ENCODE measurements around the gene BAMBI.

Gene BAMBI

GRCh38 chr10:28705472-28705871 lies 28.2 kb downstream of the BAMBI start:
- no peak for DNase-seq (ENCODE audit: low spot score)

GRCh38 chr10:28709001-28709710 lies 31.8 kb downstream of the BAMBI start:
- DNase-seq (ENCODE audit: low spot score), result no peak

- no peak for DNase-seq (ENCODE audit: low spot score)
Measured at GRCh38 chr10:28710202-28710886, 33.0 kb downstream of the BAMBI start.

- DNase-seq (ENCODE audit: low spot score), result no peak
Measured at GRCh38 chr10:28711041-28711440, 33.7 kb downstream of the BAMBI start.

- DNase-seq (ENCODE audit: low spot score), result no peak
Measured at GRCh38 chr10:28711776-28712175, 34.5 kb downstream of the BAMBI start.

- no peak for DNase-seq (ENCODE audit: low spot score)
Measured at GRCh38 chr10:28713626-28714352, 36.5 kb downstream of the BAMBI start.

- no peak for DNase-seq (ENCODE audit: low spot score)
Measured at GRCh38 chr10:28714401-28715053, 37.2 kb downstream of the BAMBI start.

GRCh38 chr10:28715246-28715645 lies 37.9 kb downstream of the BAMBI start:
- DNase-seq (ENCODE audit: low spot score), result no peak

- DNase-seq (ENCODE audit: low spot score), result no peak
Measured at GRCh38 chr10:28715757-28716156, 38.4 kb downstream of the BAMBI start.

GRCh38 chr10:28716748-28717147 lies 39.4 kb downstream of the BAMBI start:
- no peak for DNase-seq (ENCODE audit: low spot score)

GRCh38 chr10:28717656-28718201 lies 40.4 kb downstream of the BAMBI start:
- no peak for DNase-seq (ENCODE audit: low spot score)

GRCh38 chr10:28719789-28720436 lies 42.6 kb downstream of the BAMBI start:
- DNase-seq (ENCODE audit: low spot score), result no peak

GRCh38 chr10:28721318-28721951 lies 44.1 kb downstream of the BAMBI start:
- DNase-seq (ENCODE audit: low spot score), result no peak

- DNase-seq (ENCODE audit: low spot score), result no peak
Measured at GRCh38 chr10:28722065-28722803, 44.9 kb downstream of the BAMBI start.

- no peak for DNase-seq (ENCODE audit: low spot score)
Measured at GRCh38 chr10:28728366-28728765, 51.0 kb downstream of the BAMBI start.

GRCh38 chr10:28730031-28730778 lies 52.9 kb downstream of the BAMBI start:
- DNase-seq (ENCODE audit: low spot score), result no peak

GRCh38 chr10:28732091-28732490 lies 54.8 kb downstream of the BAMBI start:
- DNase-seq (ENCODE audit: low spot score), result no peak

Measured in CD4-positive, alpha-beta T cell treated with Interleukin-6 at 100 ng/mL for 8 hours (primary cell).